C4-2B (cell line): ENCODE data around the gene CELA3B.

Experiments
- H3K27ac ChIP-seq: fragments of 450-650 bp; 2 replicates; pipeline ENCODE4 v1.5.1; 2017
- CTCF ChIP-seq: fragments of 450-650 bp; conservative IDR thresholded peaks from 2 replicates; pipeline ENCODE4 v1.5.1; 2017; ENCODE audit warnings: mild to moderate bottlenecking
- ZFX ChIP-seq: fragments of 450-650 bp; IDR thresholded peaks from 2 replicates; pipeline ENCODE4 v1.6.1; 2017

The CELA3B gene

DNA sequence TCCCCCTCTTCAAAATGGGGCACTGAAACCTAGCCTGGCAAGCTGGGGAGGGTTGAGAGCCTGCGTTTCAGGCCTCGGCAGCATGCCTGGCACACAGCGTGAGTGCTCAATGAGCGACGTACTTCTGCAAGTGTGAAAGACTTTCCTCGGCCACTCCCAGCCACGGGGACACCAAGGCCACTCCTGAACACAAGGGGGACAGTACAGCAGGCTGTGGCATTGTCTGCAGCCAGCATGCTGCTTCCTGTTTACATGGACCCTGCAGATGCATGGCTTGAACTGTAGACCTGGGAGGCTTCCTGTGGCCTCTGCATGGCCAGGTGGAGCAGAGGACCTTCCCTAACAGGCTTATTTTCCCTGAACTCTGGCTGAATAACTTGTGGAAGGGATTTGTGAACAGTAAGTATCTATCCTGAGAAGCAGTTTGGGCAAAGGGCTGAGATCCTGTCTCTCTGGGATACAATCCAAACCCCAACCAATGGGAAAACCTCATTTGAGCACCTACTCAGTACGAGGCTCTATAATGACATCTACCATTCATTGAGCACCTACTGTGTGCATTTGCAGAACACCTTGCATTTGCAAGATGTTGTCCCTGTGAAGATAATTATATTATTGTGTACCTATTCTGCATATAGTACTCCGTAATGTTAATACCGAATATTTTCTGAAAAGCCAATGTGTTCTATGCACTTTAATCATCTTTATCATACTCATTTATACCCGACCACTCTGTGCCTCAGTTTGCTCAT is 29.8 kb upstream of the CELA3B start:
- TF ChIP-seq CTCF (no peak), ZFX (no peak)
- H3K27ac ChIP-seq: no peak overlapping the region

- H3K27ac ChIP-seq: no peak overlapping the region
- TF ChIP-seq CTCF: no peak
These were observed 26.1 kb upstream of the CELA3B start for GRCh38 chr1:21950734-21951133.

GRCh38 chr1:21951226-21951870 is 25.5 kb upstream of the CELA3B start:
- H3K27ac ChIP-seq: no peak overlapping the region
- no peak for TF ChIP-seq ZFX
- TF ChIP-seq CTCF: no peak

- no peak overlapping the region for H3K27ac ChIP-seq
- TF ChIP-seq ZFX (no peak), CTCF (no peak)
These were observed 23.9 kb upstream of the CELA3B start for GRCh38 chr1:21952786-21953520.

DNA sequence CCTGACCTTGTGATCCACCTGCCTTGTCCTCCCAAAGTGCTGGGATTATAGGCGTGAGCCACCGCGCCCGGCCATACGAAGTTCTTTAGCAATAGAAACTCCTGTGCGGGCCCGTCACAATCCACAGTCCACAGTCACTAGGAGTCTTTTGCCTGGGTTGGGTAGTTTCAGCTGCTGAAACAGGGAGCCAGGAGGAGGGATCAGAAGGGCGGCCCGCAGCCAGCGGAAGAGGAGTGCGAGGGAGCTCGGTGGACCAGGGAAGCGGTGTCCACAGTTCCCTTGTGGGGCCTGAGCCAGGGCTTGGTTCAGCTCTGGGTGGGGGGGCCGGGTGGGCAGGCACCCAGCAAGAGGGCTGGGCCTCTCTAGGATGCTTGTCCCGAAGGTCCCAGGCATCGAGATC is 21.8 kb upstream of the CELA3B start:
- TF ChIP-seq ZFX: no peak
- no peak for TF ChIP-seq CTCF
- no peak overlapping the region for H3K27ac ChIP-seq

DNA sequence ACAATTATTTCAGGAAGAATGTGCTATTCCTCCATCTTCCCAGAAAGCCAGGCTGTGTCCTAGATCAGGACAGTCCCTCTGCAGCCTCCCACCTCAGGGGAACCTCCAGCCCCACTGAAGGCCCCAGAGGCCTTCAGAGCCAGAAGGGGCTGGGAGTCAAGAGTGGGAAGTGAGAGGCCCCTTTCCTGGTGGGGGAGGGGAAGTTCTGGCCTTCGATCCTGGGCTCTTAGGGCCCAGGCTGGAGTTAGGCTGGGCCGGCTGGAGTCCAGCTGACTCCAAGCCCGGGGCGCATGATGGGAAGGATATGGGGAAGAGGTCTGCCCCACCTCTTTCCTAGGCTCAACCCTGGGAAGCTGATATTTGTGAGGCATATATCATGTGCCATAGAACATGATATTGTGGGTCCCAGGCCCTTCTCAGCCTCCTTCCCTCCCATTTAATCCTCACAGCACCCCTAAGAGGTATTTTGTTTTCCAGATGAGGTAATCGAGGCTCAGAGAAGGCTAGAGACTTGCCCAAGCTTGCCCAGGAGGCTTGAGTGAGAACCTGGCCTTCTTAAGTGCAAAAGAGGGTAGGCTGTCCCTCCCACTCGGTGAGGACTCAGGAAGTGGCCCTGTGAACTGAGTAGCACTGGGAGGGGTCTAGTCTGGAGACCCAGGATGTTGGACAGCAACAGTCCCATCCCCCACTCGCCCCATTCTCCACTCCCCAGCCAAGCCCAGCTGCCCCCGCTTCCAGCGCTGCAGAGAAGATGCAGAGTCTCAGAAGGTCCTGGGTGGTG is 21.1 kb upstream of the CELA3B start:
- TF ChIP-seq ZFX (no peak), CTCF (no peak)
- peak overlapping the region; percentile 75 for H3K27ac ChIP-seq
